ENCODE results near the gene SLC25A4.

- TF ChIP-seq SP1 (IDR thresholded peaks at IDR 0.05) = no peak
- TF ChIP-seq MAX (IDR thresholded peaks at IDR 0.05) = no peak
- no peak for TF ChIP-seq CTCF (IDR thresholded peaks at IDR 0.05; ENCODE audit: low read depth, low read length, missing input control)
- TF ChIP-seq HNF4A (conservative IDR thresholded peaks at IDR 0.05) = no peak
- TF ChIP-seq GABPA (IDR thresholded peaks at IDR 0.05 in 1 of 2, conservative IDR thresholded peaks at IDR 0.05 in 1 of 2) = no peak
- no peak for TF ChIP-seq ATF3 (IDR thresholded peaks at IDR 0.05)
- no peak for TF ChIP-seq REST (IDR thresholded peaks at IDR 0.05)
- TF ChIP-seq RXRA (IDR thresholded peaks at IDR 0.05) = no peak
- TF ChIP-seq NR2F2 (IDR thresholded peaks at IDR 0.05) = no peak
- TF ChIP-seq EGR1 (IDR thresholded peaks at IDR 0.05; ENCODE audit: low read depth in 2 of 2) = no peak
- no peak for TF ChIP-seq YY1 (IDR thresholded peaks at IDR 0.05)
Measured at GRCh38 chr4:185179488-185179887, 36.4 kb downstream of the SLC25A4 start.
